GM18517 (cell line): ENCODE measurements around the gene ADGRV1.
A peak's percentile ranks its signal among the peaks of the same experiment; 100 is the strongest.

Experiments used
- ATAC-seq: cut with Tn5 transposase; IDR thresholded peaks from one replicate; pipeline ENCODE4 v1.9.1; 2021; ENCODE audit warnings: mild to moderate bottlenecking, moderate library complexity; ENCODE audit not compliant: unreplicated experiment

The ADGRV1 gene

GRCh38 chr5:91095313-91095712 lies 536.7 kb downstream of the ADGRV1 start:
- no peak for ATAC-seq

GRCh38 chr5:91095786-91096385 lies 537.3 kb downstream of the ADGRV1 start:
- ATAC-seq: no peak

DNA sequence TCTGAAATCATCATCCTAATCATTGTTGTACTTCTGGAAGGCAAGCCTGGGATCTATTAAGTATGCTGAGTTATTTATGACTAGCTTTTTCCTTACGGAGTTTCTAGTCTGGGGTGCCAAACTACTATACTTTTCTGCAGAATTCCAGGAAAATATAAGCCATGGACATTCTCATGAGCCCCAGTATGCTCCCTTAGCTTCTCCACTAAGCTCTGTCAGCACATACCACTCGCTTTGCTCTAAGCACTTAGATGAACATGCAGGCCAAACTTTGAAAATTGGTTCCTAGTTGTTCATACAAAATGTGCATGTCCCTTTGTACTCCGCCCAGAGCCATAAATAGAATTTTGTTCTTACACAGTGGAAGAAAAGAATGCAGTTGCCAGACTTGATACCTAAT lies 539.9 kb downstream of the ADGRV1 start:
- no peak for ATAC-seq

GRCh38 chr5:91101600-91102379 lies 543.2 kb downstream of the ADGRV1 start:
- peak; percentile 97 for ATAC-seq

DNA sequence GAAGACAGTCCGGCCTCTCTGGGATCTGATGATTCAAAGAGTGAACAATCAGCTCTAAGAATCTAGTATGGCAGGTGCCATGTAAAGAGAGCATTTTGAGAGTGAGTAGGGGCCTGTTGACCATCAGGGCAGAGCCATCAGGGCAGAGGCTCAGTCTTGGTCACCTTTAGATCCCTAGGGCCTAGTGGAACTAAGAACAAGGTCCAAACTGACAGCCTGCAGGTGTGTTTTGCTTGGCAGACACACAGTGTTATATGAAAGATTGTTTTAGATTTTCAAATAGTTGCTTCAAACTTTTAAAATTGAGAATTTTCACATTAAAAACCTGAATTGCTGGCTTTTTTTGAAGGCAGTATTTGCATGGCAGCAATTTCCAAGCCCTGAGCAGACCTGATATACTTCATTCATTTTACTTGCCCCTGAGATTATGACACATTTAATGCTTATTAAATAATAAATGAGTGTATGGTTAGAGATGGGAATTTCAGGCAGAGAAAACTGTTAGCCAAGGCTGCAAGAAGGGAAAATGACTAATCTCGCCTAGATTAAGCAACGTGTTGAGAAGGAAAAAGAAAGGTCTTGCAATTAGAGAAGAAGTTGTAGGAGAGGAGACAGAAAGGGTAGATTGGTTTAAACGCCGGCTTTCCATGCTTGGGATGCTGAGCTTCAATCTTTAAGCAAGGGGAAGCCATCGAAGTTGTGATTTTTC lies 544.9 kb downstream of the ADGRV1 start:
- ATAC-seq: no peak

- no peak for ATAC-seq
Observed at GRCh38 chr5:91104062-91104448, 545.5 kb downstream of the ADGRV1 start.

GRCh38 chr5:91106842-91107511 lies 548.4 kb downstream of the ADGRV1 start:
- no peak for ATAC-seq

- no peak for ATAC-seq
Observed at GRCh38 chr5:91109634-91110033, 551.0 kb downstream of the ADGRV1 start.

DNA sequence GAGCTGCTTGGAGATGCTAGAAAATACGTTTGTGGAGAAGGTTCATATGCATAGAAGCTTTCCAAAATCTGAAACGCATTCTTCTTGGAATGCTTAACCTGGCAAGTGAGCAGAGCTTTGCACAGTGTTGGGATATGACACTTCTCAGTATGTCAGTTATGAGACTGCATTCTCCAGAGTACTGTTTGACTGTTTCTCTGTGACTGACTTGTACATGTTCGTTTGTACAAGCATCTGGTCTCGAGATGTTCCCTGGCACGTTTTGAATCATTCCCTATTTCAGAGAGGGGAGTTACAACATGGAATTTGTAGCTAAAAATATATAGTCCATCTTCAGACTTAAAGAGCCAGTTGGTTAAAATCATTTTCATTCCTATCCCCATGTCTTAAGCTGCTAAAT lies 552.1 kb downstream of the ADGRV1 start:
- ATAC-seq: no peak

DNA sequence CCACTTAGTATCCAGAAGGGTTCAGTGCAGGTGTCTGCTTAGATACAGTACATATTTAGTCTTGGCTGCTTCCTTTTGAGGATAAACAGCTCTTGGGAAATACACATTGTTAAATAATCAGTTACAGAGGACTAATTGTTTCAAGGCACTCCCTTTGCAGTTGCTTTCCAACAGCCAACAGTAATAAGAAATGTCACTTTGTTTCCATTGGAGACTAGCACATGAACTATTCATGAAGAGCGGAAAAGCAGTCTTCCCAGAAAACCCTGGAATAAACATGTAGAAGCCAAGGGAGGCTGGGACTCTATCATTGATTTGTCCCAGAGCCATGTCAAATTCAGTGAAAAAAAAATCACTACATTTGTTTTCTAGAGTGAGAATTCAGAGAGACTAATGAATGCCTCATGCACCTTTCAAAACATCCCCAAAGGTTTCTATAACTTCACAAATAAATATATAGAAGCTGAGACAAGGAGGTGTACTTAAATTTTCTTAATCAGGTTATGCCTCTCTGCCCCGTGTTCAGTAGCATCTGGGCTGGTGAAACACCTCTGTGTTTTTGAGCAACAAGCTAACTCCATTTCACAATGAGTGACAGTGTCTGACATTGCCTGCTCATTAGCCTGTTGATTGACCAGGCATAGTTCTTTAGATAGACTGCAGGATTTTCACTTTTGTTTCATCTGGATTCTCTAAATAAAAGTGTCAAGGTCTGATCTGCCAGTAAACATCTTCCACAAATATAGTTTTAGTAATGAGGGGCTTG lies 553.1 kb downstream of the ADGRV1 start:
- ATAC-seq: no peak

GRCh38 chr5:91114658-91115057 lies 556.1 kb downstream of the ADGRV1 start:
- ATAC-seq: no peak

DNA sequence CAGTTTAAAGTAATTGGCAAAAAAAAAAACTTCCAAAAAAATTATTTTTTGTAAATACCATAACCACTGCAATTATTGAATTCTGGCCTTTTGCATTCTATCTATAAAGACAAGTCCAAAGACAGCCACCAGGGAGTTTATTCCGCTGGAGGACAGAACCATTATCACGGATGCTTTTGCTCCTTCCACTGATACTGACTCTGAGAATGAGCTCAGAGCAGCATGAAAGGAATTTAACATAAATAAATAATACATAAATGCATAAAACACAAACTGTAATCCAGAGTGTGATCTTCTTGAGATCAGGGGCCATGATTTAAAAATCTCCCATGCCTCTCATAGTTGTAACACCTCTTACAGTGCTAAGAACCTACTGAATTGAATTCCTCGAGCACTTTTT lies 559.8 kb downstream of the ADGRV1 start:
- ATAC-seq: no peak

GRCh38 chr5:91118796-91119195 lies 560.2 kb downstream of the ADGRV1 start:
- no peak for ATAC-seq

GRCh38 chr5:91119217-91119616 lies 560.6 kb downstream of the ADGRV1 start:
- ATAC-seq: no peak

GRCh38 chr5:91119981-91120850 lies 561.6 kb downstream of the ADGRV1 start:
- no peak for ATAC-seq

- ATAC-seq: no peak
Observed at GRCh38 chr5:91121347-91121993, 562.9 kb downstream of the ADGRV1 start.

GRCh38 chr5:91122651-91123050 lies 564.1 kb downstream of the ADGRV1 start:
- ATAC-seq: no peak

DNA sequence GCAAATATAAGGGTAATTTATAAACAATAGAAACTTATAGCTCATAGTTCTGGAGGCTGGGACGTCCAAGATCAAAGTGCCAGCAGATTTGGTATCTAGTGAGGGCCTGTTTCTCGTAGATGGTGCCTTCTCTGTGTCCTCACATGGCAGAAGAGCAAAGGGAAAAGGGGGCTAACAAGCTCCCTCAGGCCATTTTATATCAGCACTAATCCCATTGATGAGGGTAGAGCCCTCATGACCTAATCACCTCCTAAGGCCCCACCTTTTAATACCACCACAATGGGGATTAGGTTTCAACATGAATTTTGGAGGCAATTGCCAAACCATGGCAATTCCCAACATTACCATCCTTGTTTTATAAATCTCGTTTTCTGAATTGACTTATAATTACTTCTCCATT lies 564.7 kb downstream of the ADGRV1 start:
- no peak for ATAC-seq

- ATAC-seq: no peak
Observed at GRCh38 chr5:91123901-91124300, 565.3 kb downstream of the ADGRV1 start.
